Suprapubic skin (tissue), 4 donors: ENCODE results near the gene AUTS2. TPM values are rescaled to one million over a fixed set of nuclear protein-coding genes. Genes with fewer than 3 reads are reported as not detected.

Experiments
- DNase-seq, 2 donors: peaks; one replicate each; pipeline ENCODE4 v3.0.0-alpha.2; 2019; ENCODE audit warnings: low spot score in 2 of 2
- H3K27ac ChIP-seq: fragments of 200-600 bp; sonication (generic); one replicate; pipeline ENCODE4 v1.5.1; 2019
- H3K27me3 ChIP-seq: fragments of 200-600 bp; sonication (generic); one replicate; pipeline ENCODE4 v1.5.1; 2019
- H3K36me3 ChIP-seq: fragments of 200-600 bp; sonication (generic); one replicate; pipeline ENCODE4 v1.5.1; 2019
- H3K4me1 ChIP-seq: fragments of 200-600 bp; sonication (generic); one replicate; pipeline ENCODE4 v1.5.1; 2019
- H3K4me3 ChIP-seq: fragments of 200-600 bp; sonication (generic); one replicate; pipeline ENCODE4 v1.5.1; 2019; ENCODE audit warnings: mild to moderate bottlenecking
- H3K9me3 ChIP-seq: fragments of 200-600 bp; sonication (generic); one replicate; pipeline ENCODE4 v1.5.1; 2019
- EP300 ChIP-seq: sonication (generic); formaldehyde crosslinking; IDR thresholded peaks from one replicate; pipeline ENCODE4 v1.6.1; 2017; ENCODE audit warnings: antibody characterized with exemption
- POLR2A ChIP-seq, 2 donors: fragments of 450-650 bp; IDR thresholded peaks; one replicate each; pipeline ENCODE4 v1.6.1; 2017; ENCODE audit warnings: antibody characterized with exemption in 2 of 2, mild to moderate bottlenecking in 2 of 2, moderate library complexity in 2 of 2
- POLR2AphosphoS5 ChIP-seq, 3 donors: sonication (generic); formaldehyde crosslinking; IDR thresholded peaks; one replicate each; pipeline ENCODE4 v1.6.1; 2017; ENCODE audit warnings: antibody characterized with exemption in 3 of 3
- WGBS: methylation state at CpG from one replicate; pipeline ENCODE4 v1.1.5; 2018; 5-methylcytosine and 5-hydroxymethylcytosine counted together
- total RNA-seq, 4 donors: library from RNA; depleted of rRNA; stranded (reverse); fragments of >200 nt; gene quantifications; one replicate each; pipeline ENCODE4 v1.1.0, GENCODE V29; 2016
- TF ChIP-seq, protein P1 (sequence below), 2 donors: fragments of 200-600 bp in 1 of 2; fragments of 450-650 bp in 1 of 2; sonication (generic) in 1 of 2; IDR thresholded peaks; one replicate each; pipeline ENCODE4 v1.5.1; 2016 to 2019; ENCODE audit warnings: antibody characterized with exemption in 2 of 2, mild to moderate bottlenecking in 1 of 2, moderate library complexity in 1 of 2

AUTS2 gene
- total RNA-seq, 4 donors from 2014 or later = 31.0 to 102 (median 56.4) TPM

DNA sequence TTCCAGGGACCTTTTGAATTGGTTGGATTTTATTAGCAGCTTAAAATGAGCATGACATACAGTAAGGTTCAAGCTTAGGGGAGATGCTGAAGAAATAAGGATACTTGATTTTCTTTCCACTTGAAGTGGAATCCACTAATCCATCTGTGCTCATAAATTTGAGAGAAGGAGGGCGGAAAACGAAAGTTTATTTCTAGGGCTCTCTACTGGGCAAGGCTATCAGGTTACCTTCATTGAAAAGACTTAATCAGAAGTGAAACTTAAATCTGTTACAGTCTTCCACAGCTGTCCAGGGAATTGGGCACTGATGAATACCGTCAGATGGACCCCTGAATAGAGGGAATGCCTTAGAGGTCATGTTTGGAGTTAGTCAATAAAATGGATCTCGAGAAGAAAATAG lies 21.8 kb downstream of the AUTS2 start:
- H3K4me3 ChIP-seq = no peak overlapping the region
- H3K9me3 ChIP-seq = no peaks in the 10 kb centered on the region
- H3K36me3 ChIP-seq = no peaks in the 10 kb centered on the region
- H3K27me3 ChIP-seq = no peaks in the 10 kb centered on the region
- H3K4me1 ChIP-seq = no peaks in the 10 kb centered on the region
- TF ChIP-seq, protein P1, sequence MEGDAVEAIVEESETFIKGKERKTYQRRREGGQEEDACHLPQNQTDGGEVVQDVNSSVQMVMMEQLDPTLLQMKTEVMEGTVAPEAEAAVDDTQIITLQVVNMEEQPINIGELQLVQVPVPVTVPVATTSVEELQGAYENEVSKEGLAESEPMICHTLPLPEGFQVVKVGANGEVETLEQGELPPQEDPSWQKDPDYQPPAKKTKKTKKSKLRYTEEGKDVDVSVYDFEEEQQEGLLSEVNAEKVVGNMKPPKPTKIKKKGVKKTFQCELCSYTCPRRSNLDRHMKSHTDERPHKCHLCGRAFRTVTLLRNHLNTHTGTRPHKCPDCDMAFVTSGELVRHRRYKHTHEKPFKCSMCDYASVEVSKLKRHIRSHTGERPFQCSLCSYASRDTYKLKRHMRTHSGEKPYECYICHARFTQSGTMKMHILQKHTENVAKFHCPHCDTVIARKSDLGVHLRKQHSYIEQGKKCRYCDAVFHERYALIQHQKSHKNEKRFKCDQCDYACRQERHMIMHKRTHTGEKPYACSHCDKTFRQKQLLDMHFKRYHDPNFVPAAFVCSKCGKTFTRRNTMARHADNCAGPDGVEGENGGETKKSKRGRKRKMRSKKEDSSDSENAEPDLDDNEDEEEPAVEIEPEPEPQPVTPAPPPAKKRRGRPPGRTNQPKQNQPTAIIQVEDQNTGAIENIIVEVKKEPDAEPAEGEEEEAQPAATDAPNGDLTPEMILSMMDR (IDR thresholded peaks at IDR 0.05) = no peak
- TF ChIP-seq EP300 (no peak), POLR2A (IDR thresholded peaks at IDR 0.05) (no peak), POLR2AphosphoS5 (IDR thresholded peaks at IDR 0.05) (no peak)
- no peak for DNase-seq
- WGBS = 52% methylated on average over 4 of the region's 4 CpGs
- H3K27ac ChIP-seq = no peak overlapping the region

DNA sequence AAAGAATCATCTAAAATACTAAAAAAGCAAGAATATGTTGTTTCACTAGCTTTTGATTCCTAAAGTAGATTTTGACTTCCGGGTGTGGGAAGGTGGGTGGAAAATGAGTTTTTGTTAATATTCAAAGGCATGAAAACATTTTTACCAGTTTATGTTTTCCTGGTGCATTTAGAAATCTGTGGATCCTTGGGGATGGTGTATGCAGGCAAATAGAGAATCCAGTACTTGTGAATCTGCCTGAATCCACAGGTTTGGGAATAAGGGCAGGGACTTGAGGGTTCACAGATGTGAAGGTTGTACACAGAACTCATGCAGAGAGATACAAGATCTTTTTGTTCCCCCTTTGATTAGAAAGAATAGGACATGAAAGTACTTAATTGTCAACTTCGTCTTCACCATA lies 22.4 kb downstream of the AUTS2 start:
- H3K4me1 ChIP-seq = no peaks in the 10 kb centered on the region
- no peak overlapping the region for H3K4me3 ChIP-seq
- 91% methylated on average over 2 of the region's 2 CpGs for WGBS
- no peak for DNase-seq
- TF ChIP-seq, protein P1 (IDR thresholded peaks at IDR 0.05) = no peak
- TF ChIP-seq POLR2A (IDR thresholded peaks at IDR 0.05) = no peak
- TF ChIP-seq POLR2AphosphoS5 (IDR thresholded peaks at IDR 0.05) = no peak
- no peak for TF ChIP-seq EP300
- no peak overlapping the region for H3K27ac ChIP-seq
- no peaks in the 10 kb centered on the region for H3K9me3 ChIP-seq
- no peaks in the 10 kb centered on the region for H3K27me3 ChIP-seq
- no peaks in the 10 kb centered on the region for H3K36me3 ChIP-seq

DNA sequence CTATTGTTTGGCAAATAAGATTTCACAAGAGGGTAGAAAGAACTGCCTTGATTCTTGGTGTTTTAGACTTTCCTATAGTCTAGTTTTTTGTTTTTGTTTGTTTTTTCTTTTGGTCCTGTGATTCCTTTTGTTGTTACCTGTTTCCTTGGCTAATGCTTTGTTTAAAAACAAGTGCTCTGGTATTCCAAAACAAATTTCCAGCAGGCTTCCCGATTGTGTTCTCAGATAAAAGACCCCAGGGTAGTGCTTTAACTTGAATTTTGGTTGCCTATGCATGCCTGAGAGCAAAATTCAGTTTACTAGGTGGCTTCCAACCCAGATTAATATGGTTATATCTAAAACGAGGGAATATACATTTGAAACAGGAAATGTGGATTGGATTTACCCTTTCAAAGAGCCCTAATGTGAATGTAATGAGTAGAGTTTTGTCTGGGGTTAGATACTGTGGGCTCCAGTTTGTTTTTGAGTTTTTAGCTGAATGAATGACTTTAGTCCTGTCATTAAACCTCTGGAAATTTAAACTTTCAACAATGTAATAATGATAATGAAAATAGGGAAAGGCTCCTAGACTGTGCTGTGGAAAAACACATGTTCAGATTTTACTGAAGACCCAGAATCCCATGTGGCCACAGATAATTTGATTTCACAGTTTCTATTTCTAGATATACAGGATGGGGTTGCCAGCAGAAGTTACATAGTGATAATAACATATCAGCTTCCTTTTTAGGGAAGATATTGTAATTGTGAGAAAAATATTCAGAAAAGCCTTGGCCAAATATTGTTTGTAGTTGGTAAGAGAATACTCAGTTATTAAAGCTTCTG lies 23.9 kb downstream of the AUTS2 start:
- WGBS = 64% methylated on average over 2 of the region's 2 CpGs
- no peaks in the 10 kb centered on the region for H3K9me3 ChIP-seq
- TF ChIP-seq POLR2AphosphoS5 (IDR thresholded peaks at IDR 0.05) (no peak), EP300 (no peak), POLR2A (IDR thresholded peaks at IDR 0.05) (no peak)
- TF ChIP-seq, protein P1 (IDR thresholded peaks at IDR 0.05) = no peak

DNA sequence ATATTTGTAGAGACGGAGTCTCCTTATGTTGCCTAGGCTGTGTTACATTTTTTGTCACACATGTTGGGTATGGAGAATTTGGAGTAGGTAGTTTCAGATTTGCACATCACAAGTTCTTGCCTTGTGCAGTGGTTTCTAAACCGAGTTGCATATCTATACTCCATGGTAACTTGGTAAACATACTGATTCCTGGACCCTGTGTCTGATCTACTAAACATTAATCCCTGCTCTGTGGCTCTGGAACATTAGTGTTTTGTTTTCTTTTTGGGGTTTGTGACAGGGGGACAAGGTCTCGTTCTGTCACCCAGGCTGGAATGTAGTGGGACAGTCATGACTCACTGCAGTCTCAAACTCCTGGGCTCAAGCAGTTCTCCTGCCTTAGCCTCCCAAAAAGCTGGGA lies 24.7 kb downstream of the AUTS2 start:
- no peak overlapping the region for H3K27ac ChIP-seq
- TF ChIP-seq EP300 = no peak
- no peak for TF ChIP-seq POLR2A (IDR thresholded peaks at IDR 0.05)
- TF ChIP-seq, protein P1 (IDR thresholded peaks at IDR 0.05) = no peak
- no peak for TF ChIP-seq POLR2AphosphoS5 (IDR thresholded peaks at IDR 0.05)
- H3K36me3 ChIP-seq = no peaks in the 10 kb centered on the region
- no peaks in the 10 kb centered on the region for H3K9me3 ChIP-seq
- DNase-seq = no peak
- WGBS = 68% methylated on average over 3 of the region's 3 CpGs
- no peaks in the 10 kb centered on the region for H3K27me3 ChIP-seq
- H3K4me1 ChIP-seq = no peaks in the 10 kb centered on the region
- H3K4me3 ChIP-seq = no peak overlapping the region

More for the DNA sequence above, 23.9 kb downstream of the AUTS2 start:
- H3K27me3 ChIP-seq = no peaks in the 10 kb centered on the region
- no peaks in the 10 kb centered on the region for H3K36me3 ChIP-seq
- no peaks in the 10 kb centered on the region for H3K4me1 ChIP-seq
- no peak overlapping the region for H3K4me3 ChIP-seq
- no peak overlapping the region for H3K27ac ChIP-seq
- DNase-seq = no peak

DNA sequence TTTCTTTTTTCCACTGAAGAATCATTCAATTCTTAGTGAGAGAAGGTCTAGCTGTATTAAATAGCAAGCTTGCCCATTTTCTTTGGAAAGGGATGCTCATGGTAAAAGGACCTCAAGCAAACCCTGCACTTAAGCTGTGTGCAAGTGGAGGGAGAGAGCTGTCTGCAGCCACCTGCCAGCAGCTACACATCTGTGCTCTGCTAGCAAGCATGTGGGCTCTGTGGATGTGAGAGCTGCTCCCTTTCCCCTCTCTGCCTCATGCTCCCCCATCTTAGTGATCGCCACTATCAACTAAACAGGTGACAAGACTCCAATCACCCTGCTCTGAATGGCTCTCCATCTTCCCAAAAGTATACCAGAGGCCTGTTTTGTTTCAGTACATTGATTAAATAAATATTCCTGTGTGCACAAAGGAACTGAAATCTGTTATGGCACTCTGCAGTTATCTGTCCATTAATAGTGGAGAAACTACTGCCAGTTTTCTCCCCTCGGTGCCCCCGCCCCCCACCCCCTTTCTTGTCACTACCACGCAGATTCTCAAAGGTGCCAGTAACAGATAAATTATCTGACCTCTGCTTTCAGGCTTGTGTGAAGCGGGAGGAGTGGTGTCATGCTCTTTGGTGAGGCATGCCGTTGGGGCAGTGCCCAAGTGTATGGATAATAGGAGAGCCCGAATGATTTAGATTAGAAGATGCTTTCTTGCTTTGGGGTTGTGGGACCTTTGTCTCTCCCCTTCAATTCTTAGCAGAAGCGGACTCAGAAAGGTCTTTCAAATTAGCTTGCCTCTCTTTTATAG lies 26.4 kb downstream of the AUTS2 start:
- WGBS = 90% methylated on average over 8 of the region's 8 CpGs
- no peaks in the 10 kb centered on the region for H3K27me3 ChIP-seq
- no peak for DNase-seq
- H3K4me3 ChIP-seq = no peak overlapping the region
- no peak overlapping the region for H3K27ac ChIP-seq
- H3K9me3 ChIP-seq = no peaks in the 10 kb centered on the region
- H3K4me1 ChIP-seq = no peaks in the 10 kb centered on the region
- TF ChIP-seq POLR2AphosphoS5 (IDR thresholded peaks at IDR 0.05) (no peak), EP300 (no peak), POLR2A (IDR thresholded peaks at IDR 0.05) (no peak)
- TF ChIP-seq, protein P1 (IDR thresholded peaks at IDR 0.05) = no peak
- H3K36me3 ChIP-seq = no peaks in the 10 kb centered on the region
